NCI-H146 treated with DMSO at 0.1 percent for 48 hours (cell line): ENCODE measurements around the gene LRP5.

Source experiments
- DNase-seq: peaks from one replicate; lab custom pipeline; 2025; ENCODE audit not compliant: unreplicated experiment; lab: John Stamatoyannopoulos, UW

LRP5 gene

GRCh38 chr11:68312117-68312779, at the start of gene LRP5:
LRP5 (plus strand) TSS chr11:68312591; CDS start chr11:68312715, 124 bp downstream.
- no peak for DNase-seq

GRCh38 chr11:68263444-68264035, 48.9 kb upstream of the LRP5 start:
- no peak for DNase-seq

- no peak for DNase-seq
These were observed 48.1 kb upstream of the LRP5 start for GRCh38 chr11:68264244-68264643.

DNA sequence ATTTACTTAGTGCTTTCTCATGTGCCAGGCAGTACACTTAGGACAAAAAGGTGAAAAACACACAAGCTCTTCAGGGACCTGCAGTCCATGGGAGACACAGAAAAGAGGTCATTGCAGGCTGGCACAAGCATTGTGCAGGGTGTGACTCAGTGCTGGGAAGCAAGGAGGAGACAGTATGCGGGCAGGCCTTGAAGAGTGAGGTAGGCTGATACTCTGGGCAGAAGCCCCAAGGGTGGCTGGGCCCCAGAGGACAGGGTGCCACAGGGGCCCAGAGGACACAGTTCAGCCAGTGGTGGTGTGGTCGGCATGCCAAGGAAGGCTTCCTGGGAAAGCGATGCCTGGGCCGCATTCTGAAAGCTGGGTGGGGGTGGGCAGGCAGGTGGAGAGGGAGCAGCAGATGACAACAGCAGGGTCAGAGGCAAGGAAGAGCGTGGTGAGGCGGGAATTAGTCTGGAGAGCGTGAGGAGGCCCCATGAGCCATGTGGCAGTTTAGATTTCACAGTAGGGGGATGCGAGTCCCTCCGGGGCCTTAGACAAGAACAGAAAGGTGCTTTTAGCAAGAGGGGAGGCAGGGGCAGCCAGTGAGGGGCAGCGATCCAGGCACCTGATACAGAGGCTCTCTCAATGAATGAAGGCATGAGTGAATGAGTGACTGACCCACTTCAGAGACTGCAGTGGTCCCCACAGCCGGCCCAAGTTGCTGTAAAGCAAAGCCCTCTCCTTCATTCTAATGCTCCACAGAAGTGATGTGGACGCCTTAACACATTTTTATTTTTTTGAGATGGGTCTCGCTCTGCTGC, 47.5 kb upstream of the LRP5 start:
- DNase-seq = no peak

DNA sequence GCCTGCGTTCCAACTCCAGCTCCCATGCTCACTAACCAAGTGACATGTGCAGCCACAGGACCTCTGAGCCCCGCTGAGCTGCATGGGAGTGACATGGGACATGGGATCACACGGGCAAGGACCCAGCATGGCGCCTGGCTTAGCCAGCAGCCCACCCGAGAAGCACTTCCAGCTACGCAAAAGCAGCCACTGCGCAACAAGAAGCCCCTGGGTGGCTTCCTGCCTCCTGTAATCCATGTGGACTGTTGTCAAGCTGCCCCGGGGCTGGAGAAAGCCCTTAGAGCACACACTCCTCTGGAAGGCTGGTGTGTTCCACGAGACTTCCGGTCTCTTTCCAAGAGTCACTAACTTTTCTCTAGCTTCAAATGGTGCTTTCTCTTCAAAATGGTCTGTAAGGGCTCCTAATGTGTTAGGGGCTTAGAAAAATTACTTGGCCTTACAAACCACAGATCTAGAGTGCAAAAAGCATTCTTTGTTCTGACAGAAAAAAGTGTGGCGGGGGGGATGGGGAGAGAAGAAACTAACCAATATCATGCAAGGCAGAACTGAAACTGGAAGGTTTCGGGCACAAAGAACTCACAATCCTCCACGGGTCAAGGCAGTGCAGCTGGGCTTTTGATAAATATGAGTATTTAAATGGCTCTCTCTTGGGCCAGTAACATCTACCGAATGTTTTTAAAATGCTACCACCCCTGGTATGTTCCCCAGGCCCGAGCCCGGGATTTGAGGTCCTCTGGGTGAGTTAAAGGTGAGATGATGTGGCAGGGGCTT, 46.1 kb upstream of the LRP5 start:
- no peak for DNase-seq

- no peak for DNase-seq
These were observed 45.2 kb upstream of the LRP5 start for GRCh38 chr11:68266936-68267880.

- no peak for DNase-seq
These were observed 44.5 kb upstream of the LRP5 start for GRCh38 chr11:68267881-68268240.

GRCh38 chr11:68269414-68270081, 42.8 kb upstream of the LRP5 start:
- DNase-seq = no peak

GRCh38 chr11:68270196-68271022, 42.0 kb upstream of the LRP5 start:
- DNase-seq = no peak

GRCh38 chr11:68271023-68271780, 41.2 kb upstream of the LRP5 start:
- peak; percentile 34 for DNase-seq

GRCh38 chr11:68271781-68272608, 40.4 kb upstream of the LRP5 start, which contains the start of gene C11orf24:
C11orf24 (minus strand) TSS chr11:68271973; CDS start chr11:68263767, 8,206 bp downstream.
- peak; percentile 89 for DNase-seq

DNA sequence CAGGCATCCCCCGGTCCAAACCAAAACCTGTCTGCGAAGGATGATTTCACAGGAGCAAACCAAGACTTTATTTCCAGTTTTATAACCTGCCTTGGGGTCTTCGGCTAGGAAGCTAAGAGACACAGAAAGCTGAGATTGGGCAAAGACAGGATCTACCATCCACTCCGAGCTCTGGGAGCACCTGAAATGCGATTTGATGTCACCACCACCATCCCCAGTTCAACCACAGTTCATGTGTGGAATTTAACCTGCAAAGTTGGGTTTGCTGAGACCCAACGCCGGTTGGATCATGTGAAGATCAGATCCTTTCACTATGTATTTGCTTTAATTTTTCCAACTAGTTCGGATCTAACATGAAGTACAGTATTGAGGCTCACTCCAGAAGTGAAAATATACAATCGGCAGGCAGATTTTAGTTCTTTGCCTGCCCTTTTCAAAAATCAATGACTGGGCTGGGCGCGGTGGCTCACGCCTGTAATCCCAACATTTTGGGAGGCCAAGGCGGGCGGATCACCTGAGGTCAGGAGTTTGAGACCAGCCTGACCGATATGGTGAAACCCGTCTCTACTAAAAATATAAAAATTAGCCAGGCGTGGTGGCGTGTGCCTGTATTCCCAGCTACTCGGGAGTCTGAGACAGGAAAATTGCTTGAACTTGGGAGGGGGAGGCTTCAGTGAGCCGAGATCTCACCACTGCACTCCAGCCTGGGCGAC, 39.2 kb upstream of the LRP5 start:
- no peak for DNase-seq

DNA sequence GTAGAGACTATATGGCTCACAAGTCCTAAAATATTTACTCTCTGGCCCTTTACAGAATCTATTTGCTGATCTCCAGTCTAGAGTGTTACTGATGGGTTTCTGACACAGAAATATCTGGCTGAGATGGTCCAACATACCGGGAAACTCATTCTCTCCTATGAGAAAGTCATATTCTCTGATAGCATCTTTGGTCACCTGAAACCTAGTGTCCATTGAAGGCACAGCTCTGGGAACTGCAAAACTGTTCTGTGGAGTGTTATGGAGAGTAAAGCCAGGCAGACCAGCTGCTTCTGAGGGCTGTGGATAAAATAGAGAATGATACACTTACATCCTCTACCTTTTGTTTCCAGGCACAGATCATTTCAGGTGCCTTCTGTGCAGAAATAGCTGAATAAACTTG, 38.1 kb upstream of the LRP5 start:
- DNase-seq = no peak

- DNase-seq = no peak
These were observed 36.5 kb upstream of the LRP5 start for GRCh38 chr11:68275721-68276507.

DNA sequence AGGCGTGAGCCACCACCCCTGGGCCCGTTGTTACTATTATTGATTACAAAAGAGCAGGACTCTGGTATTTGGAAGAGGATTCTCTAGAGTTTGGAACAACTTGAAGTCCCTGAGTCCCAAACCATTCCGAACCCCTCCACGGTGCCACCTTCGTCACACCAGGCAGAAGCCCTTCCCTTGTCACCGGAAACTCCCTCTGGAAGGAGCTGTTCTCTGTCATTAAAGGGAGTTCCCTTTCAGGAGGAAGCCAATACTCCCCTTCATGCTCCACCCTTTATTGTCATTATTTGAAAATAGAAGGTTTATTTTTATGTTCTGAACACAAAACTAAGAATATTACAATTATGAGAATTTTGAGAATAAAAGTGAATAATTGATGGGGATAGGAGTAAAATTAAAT, 35.5 kb upstream of the LRP5 start:
- no peak for DNase-seq

DNA sequence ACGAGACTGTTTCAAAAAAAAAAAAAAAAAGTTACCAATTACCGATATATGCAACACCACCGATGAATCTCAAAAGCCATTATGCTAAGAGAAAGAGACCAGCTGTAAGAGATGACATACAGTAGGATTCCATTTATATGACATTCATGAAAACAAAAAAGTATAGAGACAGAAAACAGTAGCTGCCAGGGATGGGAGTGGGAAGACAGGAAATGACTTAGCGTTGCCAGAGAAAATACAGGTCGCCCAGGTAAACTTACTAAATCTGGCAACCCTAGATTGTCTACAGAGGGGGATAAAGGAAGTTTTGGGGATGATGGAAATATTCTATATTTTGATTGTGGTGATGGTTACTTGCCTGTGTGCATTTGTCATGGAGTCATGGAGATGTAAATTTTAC, 32.7 kb upstream of the LRP5 start:
- DNase-seq = no peak
